Glomerular endothelial cell (primary cell): ENCODE measurements around the gene EPAS1. TPM values are rescaled to one million over a fixed set of nuclear protein-coding genes. Genes with fewer than 3 reads are reported as not detected.

ENCODE experiments used
- DNase-seq: peaks from one replicate; pipeline ENCODE4 v3.0.0-alpha.2; 2011; ENCODE audit warnings: low read depth, low spot score; ENCODE audit errors: extremely low read depth
- total RNA-seq: library from RNA; depleted of rRNA; stranded (reverse); fragments of >200 nt; gene quantifications from 2 replicates; pipeline ENCODE4 v1.2.3, GENCODE V29; 2015

Gene EPAS1
- total RNA-seq, 1 donor from 2014 or later: 676 TPM

DNA sequence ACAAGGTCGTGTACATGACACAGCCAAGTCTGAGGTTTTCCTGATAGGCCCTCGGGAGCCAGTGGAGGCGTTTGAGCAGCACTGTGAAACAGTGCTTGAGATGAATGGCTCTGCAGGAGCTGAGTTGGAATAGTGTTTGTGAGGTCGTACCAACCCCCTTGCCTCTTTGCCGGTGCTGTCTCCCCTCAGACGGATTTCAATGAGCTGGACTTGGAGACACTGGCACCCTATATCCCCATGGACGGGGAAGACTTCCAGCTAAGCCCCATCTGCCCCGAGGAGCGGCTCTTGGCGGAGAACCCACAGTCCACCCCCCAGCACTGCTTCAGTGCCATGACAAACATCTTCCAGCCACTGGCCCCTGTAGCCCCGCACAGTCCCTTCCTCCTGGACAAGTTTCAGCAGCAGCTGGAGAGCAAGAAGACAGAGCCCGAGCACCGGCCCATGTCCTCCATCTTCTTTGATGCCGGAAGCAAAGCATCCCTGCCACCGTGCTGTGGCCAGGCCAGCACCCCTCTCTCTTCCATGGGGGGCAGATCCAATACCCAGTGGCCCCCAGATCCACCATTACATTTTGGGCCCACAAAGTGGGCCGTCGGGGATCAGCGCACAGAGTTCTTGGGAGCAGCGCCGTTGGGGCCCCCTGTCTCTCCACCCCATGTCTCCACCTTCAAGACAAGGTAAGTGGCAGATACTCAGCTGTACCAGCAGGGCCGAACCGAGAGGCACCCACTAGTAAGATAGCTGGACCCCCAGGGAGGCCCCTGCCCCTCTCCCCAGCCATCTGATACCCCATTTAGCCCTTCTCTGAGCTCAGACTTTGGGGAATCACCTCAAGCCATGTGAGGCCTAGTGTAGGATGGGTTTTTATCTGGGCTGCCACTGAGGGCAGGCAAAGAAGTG, 83.1 kb downstream of the EPAS1 start:
- DNase-seq: no peak

DNA sequence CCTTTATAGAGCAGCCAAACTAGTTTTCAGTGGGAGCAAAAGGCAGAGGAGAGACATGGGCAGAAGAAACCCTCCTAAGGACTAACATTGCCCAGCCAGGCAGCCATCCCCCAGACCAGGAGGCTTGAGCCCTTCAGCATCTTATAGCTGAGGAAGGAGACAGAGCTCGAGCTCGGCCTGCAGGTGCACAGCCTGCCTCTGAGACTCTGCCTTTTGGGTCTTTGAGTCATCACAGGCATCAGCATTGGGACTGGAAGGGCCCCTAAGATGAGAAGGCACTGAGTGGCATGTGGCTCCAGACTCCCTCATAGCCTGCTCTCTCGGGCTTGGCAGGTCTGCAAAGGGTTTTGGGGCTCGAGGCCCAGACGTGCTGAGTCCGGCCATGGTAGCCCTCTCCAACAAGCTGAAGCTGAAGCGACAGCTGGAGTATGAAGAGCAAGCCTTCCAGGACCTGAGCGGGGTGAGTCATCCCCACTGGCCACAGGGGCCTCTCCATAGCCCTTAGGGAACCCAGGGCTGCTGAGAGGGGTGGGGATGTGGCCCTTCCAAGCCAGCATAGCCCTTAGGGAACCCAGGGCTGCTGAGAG, 84.1 kb downstream of the EPAS1 start:
- no peak for DNase-seq

DNA sequence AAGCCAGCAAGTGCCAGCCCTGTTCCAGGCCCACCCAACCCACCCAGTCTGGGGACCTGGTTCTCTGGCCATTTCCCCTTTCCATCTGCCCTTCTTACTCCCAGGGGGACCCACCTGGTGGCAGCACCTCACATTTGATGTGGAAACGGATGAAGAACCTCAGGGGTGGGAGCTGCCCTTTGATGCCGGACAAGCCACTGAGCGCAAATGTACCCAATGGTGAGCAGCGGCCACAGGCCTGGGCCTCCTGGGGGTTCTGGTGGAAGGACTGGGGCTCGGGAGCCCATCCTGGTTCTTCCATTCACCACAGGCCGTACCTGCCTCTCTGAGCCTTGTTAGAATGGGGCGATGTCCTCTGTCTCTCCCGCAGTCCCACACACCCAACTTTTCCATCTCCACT, 84.7 kb downstream of the EPAS1 start:
- no peak for DNase-seq

DNA sequence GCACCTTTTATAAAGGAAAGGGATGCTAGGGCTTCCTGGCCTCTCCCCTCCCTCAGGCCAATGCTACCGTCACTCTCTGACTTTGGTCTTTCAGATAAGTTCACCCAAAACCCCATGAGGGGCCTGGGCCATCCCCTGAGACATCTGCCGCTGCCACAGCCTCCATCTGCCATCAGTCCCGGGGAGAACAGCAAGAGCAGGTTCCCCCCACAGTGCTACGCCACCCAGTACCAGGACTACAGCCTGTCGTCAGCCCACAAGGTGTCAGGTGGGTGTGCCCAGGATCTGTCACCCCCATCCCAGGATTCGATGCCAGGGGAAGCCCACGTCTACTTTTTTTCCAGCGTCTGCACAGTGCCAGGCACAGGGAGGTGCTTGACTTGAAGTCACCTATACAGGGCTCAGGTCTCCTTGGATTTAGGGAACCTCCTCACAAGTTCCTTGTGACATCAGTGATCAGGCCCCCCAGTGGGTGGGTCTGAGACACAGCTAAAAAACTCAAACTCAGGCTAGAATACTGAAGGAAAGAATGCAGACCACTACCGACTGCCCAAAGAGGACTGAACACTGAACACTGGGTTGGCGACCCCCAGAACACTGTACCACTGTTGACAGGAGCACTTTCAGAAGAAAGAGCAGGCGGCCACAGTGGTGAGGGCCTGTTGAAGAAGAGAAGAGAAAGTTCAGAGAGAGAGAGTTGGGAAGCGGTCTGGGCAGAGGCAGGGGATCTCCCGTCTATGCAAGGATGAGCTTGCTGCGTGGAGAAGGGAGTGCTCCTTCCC, 85.3 kb downstream of the EPAS1 start:
- no peak for DNase-seq

DNA sequence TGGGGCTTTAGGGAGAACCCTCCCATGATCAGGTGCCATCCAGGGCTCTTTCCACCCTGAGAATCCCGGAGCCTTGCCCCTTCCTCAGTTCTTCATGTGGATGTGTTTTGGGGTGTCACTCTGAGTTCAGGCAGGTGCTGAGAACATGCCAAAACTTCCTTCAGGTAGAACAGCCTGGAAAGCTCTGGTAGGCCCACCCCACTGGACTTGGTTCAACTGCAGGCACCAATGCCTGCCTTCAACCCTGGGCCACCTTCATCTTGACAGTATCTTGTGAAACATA, 85.8 kb downstream of the EPAS1 start:
- DNase-seq: no peak

DNA sequence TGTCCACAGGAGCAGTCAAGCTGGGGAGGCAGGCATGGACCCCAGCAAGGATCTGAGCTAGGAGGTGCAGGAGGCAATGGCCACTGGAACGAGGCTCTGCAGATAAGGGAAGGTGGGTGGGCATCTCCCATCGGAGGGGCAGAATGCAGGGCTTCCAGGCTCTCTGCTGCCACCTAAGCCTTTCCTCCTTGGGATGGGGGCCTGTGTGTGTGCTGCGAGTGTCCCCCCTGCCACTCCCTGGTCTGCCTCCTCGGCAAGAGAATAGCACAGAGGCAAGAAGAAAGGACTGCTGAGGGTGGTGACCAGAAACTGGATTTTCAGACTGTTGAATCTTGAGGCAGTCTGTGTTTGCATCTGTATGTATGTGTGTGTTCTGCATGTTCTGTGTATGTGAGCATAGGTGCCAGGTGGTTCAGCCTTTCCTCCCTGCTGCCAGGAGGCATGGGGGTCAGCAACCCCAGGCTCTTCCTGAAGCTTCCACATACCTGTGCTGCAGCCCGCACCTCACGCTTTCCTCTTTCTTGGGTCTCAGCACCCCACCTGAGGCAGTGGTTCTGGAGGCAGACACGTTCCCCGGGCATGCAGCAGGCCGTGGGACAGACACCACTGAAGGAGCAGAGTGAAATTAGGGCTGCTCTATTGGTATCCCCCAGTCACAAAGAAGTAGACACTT, 86.7 kb downstream of the EPAS1 start:
- DNase-seq: no peak

DNA sequence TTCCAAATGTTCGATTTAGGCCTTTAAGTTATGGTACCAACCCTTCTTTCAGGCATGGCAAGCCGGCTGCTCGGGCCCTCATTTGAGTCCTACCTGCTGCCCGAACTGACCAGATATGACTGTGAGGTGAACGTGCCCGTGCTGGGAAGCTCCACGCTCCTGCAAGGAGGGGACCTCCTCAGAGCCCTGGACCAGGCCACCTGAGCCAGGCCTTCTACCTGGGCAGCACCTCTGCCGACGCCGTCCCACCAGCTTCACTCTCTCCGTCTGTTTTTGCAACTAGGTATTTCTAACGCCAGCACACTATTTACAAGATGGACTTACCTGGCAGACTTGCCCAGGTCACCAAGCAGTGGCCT, 87.2 kb downstream of the EPAS1 start:
- no peak for DNase-seq

DNA sequence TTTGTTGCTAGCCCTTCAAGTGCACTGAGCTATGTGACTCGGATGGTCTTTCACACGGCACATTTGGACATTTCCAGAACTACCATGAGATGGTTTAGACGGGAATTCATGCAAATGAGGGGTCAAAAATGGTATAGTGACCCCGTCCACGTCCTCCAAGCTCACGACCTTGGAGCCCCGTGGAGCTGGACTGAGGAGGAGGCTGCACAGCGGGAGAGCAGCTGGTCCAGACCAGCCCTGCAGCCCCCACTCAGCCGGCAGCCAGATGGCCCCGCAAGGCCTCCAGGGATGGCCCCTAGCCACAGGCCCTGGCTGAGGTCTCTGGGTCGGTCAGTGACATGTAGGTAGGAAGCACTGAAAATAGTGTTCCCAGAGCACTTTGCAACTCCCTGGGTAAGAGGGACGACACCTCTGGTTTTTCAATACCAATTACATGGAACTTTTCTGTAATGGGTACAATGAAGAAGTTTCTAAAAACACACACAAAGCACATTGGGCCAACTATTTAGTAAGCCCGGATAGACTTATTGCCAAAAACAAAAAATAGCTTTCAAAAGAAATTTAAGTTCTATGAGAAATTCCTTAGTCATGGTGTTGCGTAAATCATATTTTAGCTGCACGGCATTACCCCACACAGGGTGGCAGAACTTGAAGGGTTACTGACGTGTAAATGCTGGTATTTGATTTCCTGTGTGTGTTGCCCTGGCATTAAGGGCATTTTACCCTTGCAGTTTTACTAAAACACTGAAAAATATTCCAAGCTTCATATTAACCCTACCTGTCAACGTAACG, 88.8 kb downstream of the EPAS1 start:
- no peak for DNase-seq

DNA sequence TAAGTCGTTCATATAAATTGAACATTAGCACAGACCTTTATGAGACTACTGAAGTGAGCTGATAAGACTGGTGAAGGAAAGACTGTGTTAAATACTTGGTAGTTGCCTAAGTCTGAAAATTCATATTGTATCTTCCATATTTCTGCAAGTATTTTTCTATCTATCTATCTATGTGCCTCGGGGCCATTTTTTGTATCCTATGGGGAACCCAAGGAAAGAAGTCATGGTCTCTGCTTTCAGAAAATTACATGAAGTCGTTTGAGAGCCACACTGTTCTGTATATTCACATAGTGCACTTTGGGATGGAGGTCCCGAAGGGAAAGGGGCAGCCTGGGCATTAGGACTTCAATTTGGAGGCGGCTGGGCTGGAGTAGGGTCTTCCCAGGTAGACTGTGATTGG, 89.6 kb downstream of the EPAS1 start:
- DNase-seq: no peak

DNA sequence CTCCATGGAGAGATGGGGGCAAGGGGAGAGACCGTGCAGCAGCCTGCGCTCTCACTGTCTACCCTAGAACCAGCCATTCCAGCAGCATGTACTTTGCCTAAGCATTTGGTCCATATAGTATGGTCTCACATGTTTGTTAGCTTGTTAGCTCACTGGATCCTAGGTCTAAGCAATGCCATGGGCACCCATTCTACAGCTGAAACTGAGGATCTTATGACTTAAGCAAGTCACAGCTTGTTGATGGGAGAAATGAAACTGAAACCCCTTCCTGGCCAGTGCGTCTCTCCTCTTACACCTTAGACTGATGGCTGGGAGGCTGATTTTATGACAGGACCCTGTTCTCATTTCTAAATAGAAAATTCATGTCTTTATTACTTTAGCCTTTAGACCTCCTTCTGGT, 90.1 kb downstream of the EPAS1 start:
- no peak for DNase-seq

DNA sequence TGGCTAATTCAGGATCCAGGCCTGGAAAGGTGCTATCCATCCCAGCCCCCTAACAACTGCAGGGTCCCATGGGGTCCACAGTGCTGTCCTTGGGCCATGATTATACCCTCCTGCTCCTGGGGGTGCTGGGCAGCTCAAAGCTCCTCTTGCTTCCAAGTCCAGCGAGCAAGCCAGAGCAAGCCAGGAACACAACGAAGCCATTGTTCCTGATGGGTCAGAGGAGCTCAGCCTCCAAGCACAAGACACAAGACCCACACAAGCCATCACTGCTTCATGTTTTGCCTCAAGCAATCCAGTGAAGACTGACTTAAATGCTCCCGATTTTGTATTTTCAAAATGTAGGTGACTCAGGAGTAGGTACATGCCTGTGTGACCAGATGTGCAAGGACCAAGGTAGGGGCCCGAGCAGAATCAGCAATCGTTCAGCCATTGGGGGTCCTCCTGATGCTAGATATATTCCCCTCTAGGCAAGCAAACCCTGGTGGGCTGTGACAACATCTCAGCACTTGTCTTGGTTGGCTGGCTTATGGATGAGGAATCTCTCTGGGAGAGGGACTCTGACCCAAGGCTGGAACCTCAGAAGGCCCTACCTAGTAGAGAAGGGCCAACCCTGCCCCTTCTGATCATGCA, 90.8 kb downstream of the EPAS1 start:
- DNase-seq: no peak

DNA sequence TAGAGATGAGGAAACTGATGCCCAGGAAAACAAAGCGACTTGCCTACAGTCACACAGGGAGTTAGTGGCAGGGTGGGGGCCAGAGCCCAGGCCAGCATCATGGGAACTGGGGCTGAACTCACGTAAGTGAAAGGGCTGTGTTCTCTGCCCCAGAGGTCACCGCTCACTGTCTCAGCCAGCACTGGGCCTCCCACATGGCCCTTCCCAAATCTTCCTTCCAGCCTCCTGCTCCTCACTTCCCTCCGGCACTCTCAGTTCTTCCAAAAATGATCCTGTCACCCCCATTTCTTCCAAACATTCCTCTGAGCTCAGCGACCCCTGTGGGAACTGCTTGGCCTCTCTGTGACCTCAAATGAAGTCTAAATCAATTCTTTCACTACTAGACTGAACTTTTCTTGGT, 91.7 kb downstream of the EPAS1 start:
- no peak for DNase-seq

DNA sequence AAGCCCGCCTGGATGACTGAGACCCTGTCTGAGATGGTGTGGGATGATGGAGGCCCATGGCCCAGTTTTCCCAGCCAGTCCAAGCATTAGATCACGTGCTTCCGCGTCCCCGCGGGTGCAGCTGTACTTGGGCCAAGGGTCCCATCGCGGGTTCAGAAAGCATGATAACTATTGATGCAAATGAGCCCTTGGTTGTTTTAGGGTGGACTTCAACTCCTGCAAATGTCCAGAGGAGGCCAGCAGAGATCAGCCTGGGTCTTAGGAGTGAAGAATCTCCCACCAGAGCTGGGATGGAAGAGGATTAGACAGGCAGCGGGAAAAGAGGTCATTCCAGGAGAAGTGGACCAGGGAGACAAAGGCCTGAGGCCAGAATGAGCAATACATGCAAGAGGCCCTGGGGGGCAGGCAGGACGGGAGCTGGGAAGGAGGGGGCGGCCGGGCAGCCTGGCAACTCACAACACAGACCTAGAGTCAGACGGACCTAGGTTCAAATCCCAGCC, 92.3 kb downstream of the EPAS1 start:
- no peak for DNase-seq

DNA sequence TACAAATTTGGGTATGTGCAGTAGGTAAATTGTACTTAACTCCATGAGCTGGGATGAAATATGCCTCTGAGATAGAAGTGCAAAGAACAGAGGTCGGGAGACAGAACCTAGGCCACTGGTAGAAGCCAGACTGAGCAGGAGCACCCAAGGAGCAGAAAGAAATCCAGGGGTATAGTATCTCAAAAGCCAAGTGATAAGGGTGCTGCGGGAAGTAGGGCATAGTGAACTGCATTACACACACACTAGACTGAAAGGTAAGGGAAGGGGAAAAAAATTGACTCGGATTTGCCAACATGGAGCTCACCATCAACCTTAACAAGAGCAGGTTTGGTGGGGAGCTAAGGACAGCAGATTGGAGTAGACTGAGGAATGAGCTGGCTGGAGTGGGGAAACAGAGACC, 92.8 kb downstream of the EPAS1 start:
- no peak for DNase-seq

DNA sequence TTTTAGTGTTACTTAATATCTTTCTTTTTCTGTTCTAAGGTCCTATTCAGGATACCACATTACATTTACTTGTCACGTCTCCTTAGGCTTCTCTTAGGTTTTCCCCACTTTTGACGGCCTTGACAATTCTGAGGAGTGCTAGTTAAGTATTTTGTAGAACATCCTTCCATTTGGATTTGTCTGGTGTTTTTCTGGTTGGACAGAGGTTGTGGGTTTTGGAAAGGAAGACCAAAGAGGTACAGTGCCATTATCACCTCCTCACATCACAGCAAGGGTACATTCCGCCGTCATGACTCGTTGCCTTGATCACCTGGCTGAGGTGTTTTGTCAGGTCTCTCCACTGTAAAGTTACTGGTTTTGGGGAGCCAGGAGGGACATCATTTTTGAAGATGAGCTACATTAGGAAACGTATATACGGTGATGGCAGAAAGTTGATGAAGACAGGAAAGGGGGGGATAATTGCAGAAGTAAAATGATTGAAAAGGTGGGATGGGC, 93.7 kb downstream of the EPAS1 start:
- no peak for DNase-seq

DNA sequence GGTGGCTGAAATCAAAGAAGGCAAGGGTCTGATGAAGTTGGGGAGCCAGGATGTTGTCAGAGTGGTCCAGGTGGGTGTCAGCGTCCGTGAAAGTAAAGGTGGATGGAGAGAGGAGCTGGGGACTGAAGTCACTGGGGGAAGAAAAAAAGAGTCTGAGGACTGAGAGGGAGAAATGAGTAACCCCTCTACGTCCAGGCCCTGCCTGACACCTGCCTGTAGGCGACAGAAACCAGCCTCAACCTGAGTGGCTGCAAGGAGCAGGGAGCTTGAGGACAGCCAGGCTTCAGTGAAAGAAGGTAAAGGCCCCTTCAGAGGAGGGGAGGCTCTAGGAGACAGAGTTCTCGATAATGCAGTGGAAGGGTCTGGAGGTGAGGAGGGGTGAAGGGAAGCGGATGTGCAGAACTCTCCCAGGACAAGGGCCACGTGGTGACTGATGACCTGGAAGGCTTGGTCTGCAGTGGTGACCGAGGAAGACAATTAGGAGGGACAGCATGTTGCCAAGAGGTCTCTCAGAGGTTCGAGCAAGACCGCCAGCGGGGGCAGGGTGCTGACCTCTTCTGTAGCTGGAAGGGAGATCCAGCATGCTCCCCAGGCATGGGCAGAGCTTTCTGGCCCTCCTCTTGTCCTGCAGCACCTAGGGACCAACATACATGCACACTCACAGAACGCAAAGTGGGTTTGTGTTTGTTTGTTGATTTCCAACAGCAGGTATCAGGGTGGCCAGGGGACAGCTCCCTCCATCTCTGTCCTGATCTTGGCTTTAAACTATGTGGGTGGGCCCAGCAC, 95.5 kb downstream of the EPAS1 start:
- DNase-seq: no peak

DNA sequence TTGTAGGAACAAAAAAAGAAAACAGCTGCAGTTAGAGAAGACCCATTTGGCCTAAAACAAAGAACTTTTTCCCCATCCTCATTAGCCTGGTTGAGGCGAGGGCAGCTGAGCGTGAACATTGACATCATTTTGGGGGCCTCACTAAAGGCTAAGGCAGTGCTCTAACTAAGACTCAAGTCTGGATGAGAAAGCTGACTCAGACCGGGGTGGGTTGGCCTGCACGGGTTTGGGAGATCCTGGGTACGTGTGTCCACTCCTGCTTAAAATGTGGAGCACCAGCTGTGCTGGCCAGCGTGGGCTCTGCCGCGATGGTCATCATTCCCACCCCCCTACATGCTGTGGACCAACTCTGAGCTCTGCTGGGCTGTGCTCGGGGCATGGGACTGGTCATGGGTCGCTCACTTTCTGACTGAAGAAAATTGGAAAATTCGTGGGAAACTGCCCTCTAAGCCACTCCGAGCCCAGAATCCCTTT, 96.2 kb downstream of the EPAS1 start:
- no peak for DNase-seq

DNA sequence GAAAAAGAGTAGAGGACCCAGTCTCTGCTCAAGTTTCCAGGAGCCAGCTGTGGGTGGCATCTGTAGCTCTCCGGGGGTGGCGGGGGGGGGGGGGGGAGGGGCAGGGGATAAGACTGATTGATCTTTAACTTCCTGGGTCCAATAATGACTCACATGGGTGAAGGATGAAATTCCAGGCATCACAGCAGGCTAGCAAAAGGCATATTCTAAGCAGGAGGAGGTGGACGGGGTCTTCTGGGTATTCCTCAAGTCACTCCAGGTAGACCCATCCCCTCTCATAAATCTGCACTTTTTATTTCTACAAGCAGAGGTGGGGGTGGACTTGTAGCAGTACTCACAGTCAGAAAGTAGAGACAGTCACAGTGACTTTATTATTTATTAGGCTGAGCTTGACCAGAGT, 96.7 kb downstream of the EPAS1 start:
- no peak for DNase-seq
